RCC 7860 (cell line): ENCODE measurements around the gene MPND.
A peak's percentile ranks its signal among the peaks of the same experiment; 100 is the strongest.

Experiments used
- DNase-seq: peaks from one replicate; pipeline ENCODE4 v3.0.0-alpha.2; 2015; ENCODE audit warnings: low spot score
- FAIRE-seq: peaks from 2 replicates; lab custom pipeline; 2012; peaks lifted over from hg19 to GRCh38; lab: Jason Lieb, UNC

The MPND gene

GRCh38 chr19:4363571-4364304, 20.4 kb downstream of the MPND start:
- FAIRE-seq, result no peak
- no peak for DNase-seq

- FAIRE-seq (no peak), DNase-seq (no peak)
These were observed 22.0 kb downstream of the MPND start for GRCh38 chr19:4365341-4365740.

GRCh38 chr19:4365791-4366665, 22.7 kb downstream of the MPND start:
- no peak for FAIRE-seq

GRCh38 chr19:4366666-4367335, 23.4 kb downstream of the MPND start:
- FAIRE-seq (no peak), DNase-seq (no peak)

More at GRCh38 chr19:4365791-4366665, 22.7 kb downstream of the MPND start:
- no peak for DNase-seq

GRCh38 chr19:4367336-4367723, 24.0 kb downstream of the MPND start:
- DNase-seq, result no peak
- no peak for FAIRE-seq

GRCh38 chr19:4367781-4368127, 24.4 kb downstream of the MPND start:
- DNase-seq (no peak), FAIRE-seq (no peak)

- FAIRE-seq (no peak), DNase-seq (no peak)
These were observed 24.9 kb downstream of the MPND start for GRCh38 chr19:4368128-4368820.

GRCh38 chr19:4369109-4369887, 25.9 kb downstream of the MPND start:
- peak; percentile 82 for FAIRE-seq
- peak; percentile 75 for DNase-seq

GRCh38 chr19:4369888-4370260, 26.5 kb downstream of the MPND start:
- peak; percentile 64 for DNase-seq
- FAIRE-seq, result no peak

- FAIRE-seq, result no peak
- no peak for DNase-seq
These were observed 27.2 kb downstream of the MPND start for GRCh38 chr19:4370418-4371041.

- DNase-seq (no peak), FAIRE-seq (no peak)
These were observed 28.1 kb downstream of the MPND start for GRCh38 chr19:4371247-4372164.

GRCh38 chr19:4372165-4373012, 29.0 kb downstream of the MPND start:
- FAIRE-seq (no peak), DNase-seq (no peak)

GRCh38 chr19:4373013-4373367, 29.6 kb downstream of the MPND start:
- FAIRE-seq (no peak), DNase-seq (no peak)

GRCh38 chr19:4373601-4374497, 30.5 kb downstream of the MPND start:
- DNase-seq, result peak; percentile 57

GRCh38 chr19:4374498-4375163, 31.3 kb downstream of the MPND start:
- peak; percentile 84 for FAIRE-seq
- peak; percentile 92 for DNase-seq

More at GRCh38 chr19:4373601-4374497, 30.5 kb downstream of the MPND start:
- no peak for FAIRE-seq
